GM19372 (cell line): ENCODE data around the gene RAN.
"Not testable (repeated sequence)": the region's sequence is repeated elsewhere in the genome, so short reads cannot be mapped to it uniquely, and the experiment has no call there.

ENCODE experiments used
- ATAC-seq: cut with Tn5 transposase; IDR thresholded peaks from one replicate; pipeline ENCODE4 v1.9.1; 2021; ENCODE audit warnings: mild to moderate bottlenecking, low read depth, moderate library complexity; ENCODE audit not compliant: unreplicated experiment

The RAN gene

DNA sequence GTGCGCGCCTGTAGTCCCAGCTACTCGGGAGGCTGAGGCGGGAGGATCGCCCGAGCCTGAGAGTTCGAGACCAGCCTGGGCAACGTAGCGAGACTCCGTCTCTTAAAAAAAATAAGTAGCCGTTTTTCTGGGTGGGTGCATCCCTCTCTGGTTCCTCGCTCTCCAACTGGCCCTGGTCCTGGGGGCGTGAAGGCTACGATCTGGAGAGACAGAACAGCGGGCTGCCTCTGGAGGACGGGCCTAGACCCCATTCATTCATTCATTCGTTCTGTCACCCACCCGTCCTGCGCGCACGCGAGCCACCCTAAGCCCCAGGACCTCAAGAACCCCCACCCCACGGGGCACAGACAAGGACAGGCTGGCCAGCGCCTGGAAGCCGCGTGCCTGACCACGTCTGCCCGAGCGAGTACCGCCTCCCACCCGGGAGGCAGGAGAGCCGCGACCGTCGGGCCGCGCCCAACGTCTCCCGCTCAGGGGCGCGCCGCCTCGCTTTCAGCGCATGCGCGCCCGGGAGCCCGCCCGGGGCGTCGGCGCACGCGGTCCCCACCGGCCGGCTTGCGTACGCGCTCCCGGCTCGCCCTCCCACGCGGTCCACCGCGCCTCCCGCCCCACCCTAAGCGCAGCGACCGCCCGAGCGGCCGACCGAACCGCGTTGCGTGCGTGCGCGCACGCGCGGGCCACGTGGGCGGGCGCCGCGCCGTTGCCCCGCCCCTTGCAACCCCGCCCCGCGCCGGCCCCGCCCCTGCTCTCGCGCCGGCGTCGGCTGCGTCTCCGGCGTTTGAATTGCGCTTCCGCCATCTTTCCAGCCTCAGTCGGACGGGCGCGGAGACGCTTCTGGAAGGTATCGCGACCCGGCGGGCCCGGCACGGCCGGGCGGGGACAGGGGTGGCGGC lies at the start of gene RAN:
Gene RAN (plus strand): TSS at position 781 of the 893 bp plus-strand sequence. CDS start 528 bp downstream, outside the sequence.
- peak; percentile 69 for ATAC-seq

- ATAC-seq = no peak
Measured at GRCh38 chr12:130825771-130826150, 46.1 kb upstream of the RAN start.

- no peak for ATAC-seq
Measured at GRCh38 chr12:130826151-130826801, 45.6 kb upstream of the RAN start.

DNA sequence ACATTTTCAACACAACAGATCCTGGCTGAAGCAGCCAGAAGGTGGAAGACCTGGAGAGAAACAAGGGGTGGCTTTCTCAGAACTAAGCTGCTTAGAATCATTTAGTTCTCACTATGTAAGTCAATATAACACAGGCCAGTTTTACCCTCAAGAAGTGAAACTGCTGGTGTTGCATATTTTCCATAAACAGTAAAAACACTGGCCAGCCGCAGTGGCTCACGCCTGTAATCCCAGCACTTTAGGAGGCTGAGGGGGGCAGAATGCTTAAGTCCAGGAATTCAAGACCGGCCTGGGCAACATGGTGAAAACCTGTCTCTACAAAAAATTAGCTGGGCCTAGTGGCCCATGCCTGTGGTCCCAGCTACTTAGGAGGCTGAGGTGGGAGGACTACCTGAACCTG lies 44.4 kb upstream of the RAN start:
- ATAC-seq = no peak

DNA sequence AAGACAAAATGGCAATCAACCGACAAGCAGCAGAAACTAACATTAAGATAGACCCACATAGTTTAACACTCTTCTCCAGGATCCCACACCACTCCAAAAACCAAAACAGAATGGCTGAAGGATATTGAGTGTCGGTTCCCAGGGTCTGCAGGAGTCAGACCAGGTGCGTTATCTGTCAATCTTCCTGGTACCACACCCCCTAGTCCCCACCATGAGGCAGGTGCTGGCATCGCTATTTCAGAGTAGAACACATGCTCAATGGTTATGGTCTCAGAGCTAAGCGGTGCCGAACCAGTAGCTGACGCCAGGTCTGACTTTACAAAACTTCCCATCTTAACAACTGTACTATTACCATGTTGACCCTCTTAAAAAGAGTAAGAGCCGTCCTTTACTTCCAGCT lies 43.0 kb upstream of the RAN start:
- ATAC-seq = no peak

GRCh38 chr12:130829391-130830245 lies 42.2 kb upstream of the RAN start:
- no peak for ATAC-seq

DNA sequence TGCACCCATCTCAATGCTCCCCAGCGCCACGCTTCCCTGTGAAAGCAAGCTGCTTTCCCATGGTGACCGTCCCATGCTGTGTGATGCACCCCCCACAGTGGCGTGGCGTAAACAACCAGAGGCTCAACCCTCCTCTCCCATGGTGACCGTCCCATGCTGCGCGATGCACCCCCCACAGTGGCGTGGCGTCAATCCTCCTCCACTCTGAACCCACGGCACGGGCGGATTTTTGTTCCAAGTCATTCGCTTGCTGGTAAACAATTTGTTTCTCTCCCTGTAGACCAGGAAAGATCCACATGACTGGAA lies 41.7 kb upstream of the RAN start:
- no peak for ATAC-seq

GRCh38 chr12:130831246-130831645 lies 40.6 kb upstream of the RAN start:
- no peak for ATAC-seq

DNA sequence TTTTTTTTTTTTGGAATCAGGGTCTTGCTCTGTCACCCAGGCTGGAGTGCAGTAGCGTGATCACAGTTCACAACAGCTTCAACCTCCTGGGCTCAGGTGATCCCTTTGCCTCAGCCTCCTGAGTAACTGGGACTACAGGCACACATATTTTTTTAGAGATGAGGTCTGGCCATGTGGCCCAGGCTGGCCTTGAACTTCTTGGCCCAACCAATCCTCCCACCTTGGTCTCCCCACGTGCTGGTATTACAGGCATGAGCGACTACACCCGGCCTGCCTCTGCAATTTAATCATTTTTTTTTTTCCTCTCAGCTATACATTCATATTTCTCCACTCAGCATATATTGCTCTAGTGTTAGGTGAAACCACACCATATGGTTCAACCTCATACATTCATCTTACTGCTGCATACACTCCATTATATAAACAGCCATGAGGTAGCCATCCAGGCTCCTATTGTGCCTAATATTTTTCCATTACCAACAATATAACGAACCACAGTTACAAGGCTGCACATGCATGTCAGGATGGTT lies 39.9 kb upstream of the RAN start:
- ATAC-seq = no peak

DNA sequence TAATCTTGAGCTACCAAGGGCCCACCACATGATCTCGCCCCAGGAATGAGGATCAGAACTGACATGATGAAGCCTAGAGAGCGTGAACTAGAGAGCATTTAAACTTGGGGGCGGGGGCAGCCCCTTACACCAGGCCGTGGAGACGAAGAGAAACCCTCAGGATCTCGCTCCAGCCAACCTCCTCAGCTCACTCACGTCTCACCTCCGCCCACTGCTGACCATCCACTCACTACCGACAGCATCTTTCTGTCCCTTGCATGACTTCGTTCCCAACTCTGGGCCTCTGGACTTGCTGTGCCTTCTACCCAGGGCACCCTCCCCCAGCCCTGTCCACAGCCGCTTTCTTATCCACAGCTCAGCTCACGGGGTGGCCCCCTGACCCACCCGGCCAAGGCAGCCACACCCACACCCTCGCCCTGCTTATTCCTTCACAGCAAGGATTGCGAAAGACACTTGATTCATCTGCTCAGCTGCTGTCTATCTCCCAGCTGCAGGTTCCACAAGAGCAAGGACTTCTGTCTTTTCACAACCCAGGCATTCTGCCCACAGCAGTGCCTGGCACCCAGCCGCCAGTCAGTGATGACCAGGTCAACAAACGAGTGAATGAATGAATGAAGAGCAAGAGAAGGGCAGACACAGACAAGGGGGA lies 39.2 kb upstream of the RAN start:
- ATAC-seq = no peak

DNA sequence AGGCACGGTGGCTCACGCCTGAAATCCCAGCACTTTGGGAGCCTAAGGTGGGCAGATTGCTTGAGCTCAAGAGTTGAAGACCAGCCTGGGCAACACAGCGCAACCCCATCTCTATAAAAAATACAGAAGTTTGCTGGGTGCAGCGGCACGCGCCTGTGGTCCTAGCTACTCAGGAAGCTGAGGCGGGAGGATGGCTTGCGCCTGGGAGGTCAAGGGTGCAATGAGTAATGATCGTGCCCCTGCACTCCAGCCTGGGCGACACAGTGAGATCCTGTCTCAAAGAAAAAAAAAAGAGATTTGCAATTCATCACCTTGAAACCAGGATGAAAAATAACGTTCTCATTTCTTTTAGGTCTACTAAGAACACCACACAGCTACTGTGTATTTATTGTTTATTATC lies 36.9 kb upstream of the RAN start:
- no peak for ATAC-seq

DNA sequence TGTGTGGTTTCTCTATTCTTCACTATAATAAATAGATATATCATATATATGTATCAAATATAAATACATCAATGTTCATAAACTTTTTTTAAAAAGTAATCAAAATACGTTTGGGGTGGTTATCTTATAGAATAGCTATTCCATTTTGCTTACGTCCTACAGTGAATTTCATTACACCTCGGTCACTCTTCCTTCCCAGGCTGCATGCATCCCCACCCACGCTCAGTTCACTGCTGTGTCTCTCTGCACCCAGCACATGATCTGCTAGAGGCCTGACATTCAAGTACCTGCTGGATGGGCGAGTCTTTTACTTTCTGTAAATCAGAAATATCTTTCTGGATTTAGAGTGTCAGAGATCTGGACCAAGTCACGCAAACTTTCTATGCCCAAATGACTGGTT lies 36.4 kb upstream of the RAN start:
- no peak for ATAC-seq

DNA sequence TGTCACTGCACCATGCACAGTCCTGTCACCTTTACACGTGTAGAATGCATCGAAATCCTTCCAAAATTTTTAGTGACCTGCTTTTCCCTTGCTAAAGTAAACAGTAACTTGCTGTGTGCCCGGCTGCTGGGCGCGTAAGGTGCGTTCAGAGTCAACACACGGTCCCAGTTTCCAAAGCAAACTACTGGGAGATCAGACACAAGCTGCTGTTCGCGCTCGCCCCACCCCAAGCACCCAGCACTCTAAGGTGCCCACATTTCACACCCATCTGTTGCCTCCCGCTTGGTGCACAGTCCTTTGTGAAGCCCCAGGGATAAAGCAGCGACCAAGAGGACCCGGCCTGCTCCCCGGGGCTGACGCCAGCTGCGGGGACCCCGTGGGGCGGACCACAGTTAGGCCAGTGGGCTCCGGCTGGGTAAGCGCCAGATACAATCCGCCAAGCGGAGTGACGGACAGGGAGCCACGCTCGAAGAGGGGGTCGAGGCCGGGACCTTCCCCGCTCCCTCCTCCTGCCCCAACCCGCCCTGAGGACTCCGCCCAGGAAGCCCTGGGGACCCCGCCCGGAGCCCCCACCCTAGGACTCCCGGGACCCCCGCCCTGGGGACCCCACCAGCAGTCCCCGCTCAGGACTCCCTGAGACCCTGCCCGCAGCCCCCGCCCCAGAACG lies 33.4 kb upstream of the RAN start:
- ATAC-seq = peak; percentile 29

DNA sequence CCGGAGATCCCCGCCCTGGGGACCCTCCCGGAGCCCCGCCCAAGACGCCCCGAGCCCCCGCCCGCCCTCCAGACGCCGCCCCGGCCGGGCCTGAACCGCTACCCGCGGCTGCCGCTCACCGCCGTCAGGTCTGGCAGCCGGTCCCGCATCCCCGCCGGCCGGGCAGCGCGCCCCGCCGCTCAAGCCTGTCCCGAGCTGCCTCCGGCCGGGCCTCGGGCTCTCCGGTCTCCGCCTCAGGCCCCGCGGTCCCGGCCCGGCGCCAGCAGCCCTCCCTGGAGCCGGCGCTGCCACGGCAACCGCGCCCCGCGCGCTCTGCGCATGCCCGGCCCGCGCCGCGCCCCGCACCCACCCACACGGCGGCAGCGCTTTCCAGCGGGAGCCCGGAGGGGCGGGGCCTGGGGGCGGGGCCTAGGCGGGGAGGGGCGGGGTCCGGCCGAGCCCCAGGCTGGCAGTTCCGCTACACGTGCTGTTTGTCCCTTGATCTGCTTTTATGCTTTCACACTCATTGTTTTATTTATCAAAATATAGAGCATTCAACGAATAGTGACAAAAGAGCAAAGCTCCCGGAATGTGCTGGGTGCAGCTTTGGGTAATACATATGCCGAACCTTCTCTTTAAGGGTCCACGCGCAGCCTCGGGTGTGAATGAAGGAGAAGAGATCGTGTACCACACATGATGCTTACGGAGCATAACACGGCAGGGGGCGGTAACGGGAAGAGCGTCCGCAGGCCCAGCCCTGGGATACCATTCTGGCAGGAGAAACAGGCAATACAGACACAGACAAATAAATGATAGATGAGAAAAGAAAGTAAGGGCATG lies 32.7 kb upstream of the RAN start, which contains the start of gene STX2:
Gene STX2 (minus strand): TSS at position 300 of the 819 bp plus-strand sequence. CDS start 151 bp downstream, at position 149.
- peak; percentile 64 for ATAC-seq

- ATAC-seq = no peak
Measured at GRCh38 chr12:130839770-130840404, 32.0 kb upstream of the RAN start.

DNA sequence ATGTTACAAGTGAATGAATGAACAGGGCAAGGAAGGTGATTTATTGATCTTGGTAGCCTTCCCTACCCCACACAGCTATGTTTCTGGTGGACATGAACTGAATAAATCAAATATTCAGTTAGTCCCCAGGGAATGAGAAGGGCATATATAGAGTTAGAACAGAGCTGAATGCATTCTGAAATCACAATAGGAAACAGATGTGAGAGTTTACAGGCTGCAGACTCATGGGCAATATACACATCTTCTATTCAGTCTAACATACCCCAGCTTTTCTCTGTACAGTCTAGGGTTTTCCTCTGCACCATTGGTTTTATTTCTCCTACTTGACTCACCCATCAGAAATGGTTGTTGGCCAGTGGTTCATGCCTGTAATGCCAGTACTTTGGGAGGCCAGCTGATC lies 25.5 kb upstream of the RAN start:
- no peak for ATAC-seq

- ATAC-seq = no peak
Measured at GRCh38 chr12:130847112-130847511, 24.8 kb upstream of the RAN start.

GRCh38 chr12:130848105-130848504 lies 23.8 kb upstream of the RAN start:
- ATAC-seq = not testable (repeated sequence)
